CD4-positive, alpha-beta T cell treated with Interleukin-6 for 4 hours (primary cell): Measurements from ENCODE around the gene C3AR1.
A peak's percentile ranks its signal among the peaks of the same experiment; 100 is the strongest.
"Not testable (repeated sequence)": the region's sequence is repeated elsewhere in the genome, so short reads cannot be mapped to it uniquely, and the experiment has no call there.

ENCODE experiments used
- DNase-seq: peaks from one replicate; pipeline ENCODE4 v3.0.0-alpha.2; 2020; ENCODE audit warnings: mixed read lengths

C3AR1 gene

GRCh38 chr12:8065991-8066594 is at the start of gene C3AR1:
Gene C3AR1, minus strand, starts transcription at chr12:8066359. Its CDS starts 6,174 bp downstream, at chr12:8060185.
- peak; percentile 68 for DNase-seq

- DNase-seq, result not testable (repeated sequence)
These were observed 47.0 kb upstream of the C3AR1 start for GRCh38 chr12:8113117-8113516.

GRCh38 chr12:8108808-8109398 is 42.7 kb upstream of the C3AR1 start:
- peak; percentile 81 for DNase-seq

- DNase-seq, result no peak
These were observed 33.1 kb upstream of the C3AR1 start for GRCh38 chr12:8099235-8099634.

GRCh38 chr12:8096281-8096915 is 30.2 kb upstream of the C3AR1 start:
- DNase-seq, result no peak

GRCh38 chr12:8093291-8093690 is 27.1 kb upstream of the C3AR1 start:
- no peak for DNase-seq

GRCh38 chr12:8089716-8090115 is 23.6 kb upstream of the C3AR1 start:
- DNase-seq, result no peak

- DNase-seq, result not testable (repeated sequence)
These were observed 23.1 kb upstream of the C3AR1 start for GRCh38 chr12:8089277-8089676.

GRCh38 chr12:8088574-8088973 is 22.4 kb upstream of the C3AR1 start:
- peak; percentile 70 for DNase-seq

- DNase-seq, result no peak
These were observed 21.5 kb upstream of the C3AR1 start for GRCh38 chr12:8087666-8088065.

- DNase-seq, result peak; percentile 35
These were observed 18.2 kb upstream of the C3AR1 start for GRCh38 chr12:8084351-8084750.

- DNase-seq, result no peak
These were observed 16.6 kb upstream of the C3AR1 start for GRCh38 chr12:8082808-8083100.

GRCh38 chr12:8081251-8081920 is 15.2 kb upstream of the C3AR1 start:
- DNase-seq, result peak; percentile 42

GRCh38 chr12:8080120-8080519 is 14.0 kb upstream of the C3AR1 start:
- DNase-seq, result no peak

GRCh38 chr12:8078916-8079315 is 12.8 kb upstream of the C3AR1 start:
- DNase-seq, result no peak

GRCh38 chr12:8078398-8078797 is 12.2 kb upstream of the C3AR1 start:
- DNase-seq, result peak; percentile 80

GRCh38 chr12:8077207-8077606 is 11.0 kb upstream of the C3AR1 start:
- DNase-seq, result no peak

- no peak for DNase-seq
These were observed 10.2 kb upstream of the C3AR1 start for GRCh38 chr12:8076366-8076765.

GRCh38 chr12:8075935-8076334 is 9.8 kb upstream of the C3AR1 start:
- DNase-seq, result no peak

GRCh38 chr12:8071820-8072219 is 5.7 kb upstream of the C3AR1 start:
- DNase-seq, result not testable (repeated sequence)

GRCh38 chr12:8069582-8069981 is 3.4 kb upstream of the C3AR1 start:
- DNase-seq, result no peak

- DNase-seq, result no peak
These were observed 2.0 kb downstream of the C3AR1 start for GRCh38 chr12:8064131-8064530.

- DNase-seq, result no peak
These were observed 7.7 kb downstream of the C3AR1 start for GRCh38 chr12:8058506-8058905.

GRCh38 chr12:8057839-8058238 is 8.3 kb downstream of the C3AR1 start:
- DNase-seq, result no peak
